ENCODE data around the gene AP3S2. TPM values are rescaled to one million over a fixed set of nuclear protein-coding genes. Genes with fewer than 3 reads are reported as not detected.

Gene AP3S2
- total and polyA plus RNA-seq, 2 of the 8 experiments (the other 6 are each of a cell fraction or from before 2014, with no cell fraction given): 19.2 to 45.4 TPM

DNA sequence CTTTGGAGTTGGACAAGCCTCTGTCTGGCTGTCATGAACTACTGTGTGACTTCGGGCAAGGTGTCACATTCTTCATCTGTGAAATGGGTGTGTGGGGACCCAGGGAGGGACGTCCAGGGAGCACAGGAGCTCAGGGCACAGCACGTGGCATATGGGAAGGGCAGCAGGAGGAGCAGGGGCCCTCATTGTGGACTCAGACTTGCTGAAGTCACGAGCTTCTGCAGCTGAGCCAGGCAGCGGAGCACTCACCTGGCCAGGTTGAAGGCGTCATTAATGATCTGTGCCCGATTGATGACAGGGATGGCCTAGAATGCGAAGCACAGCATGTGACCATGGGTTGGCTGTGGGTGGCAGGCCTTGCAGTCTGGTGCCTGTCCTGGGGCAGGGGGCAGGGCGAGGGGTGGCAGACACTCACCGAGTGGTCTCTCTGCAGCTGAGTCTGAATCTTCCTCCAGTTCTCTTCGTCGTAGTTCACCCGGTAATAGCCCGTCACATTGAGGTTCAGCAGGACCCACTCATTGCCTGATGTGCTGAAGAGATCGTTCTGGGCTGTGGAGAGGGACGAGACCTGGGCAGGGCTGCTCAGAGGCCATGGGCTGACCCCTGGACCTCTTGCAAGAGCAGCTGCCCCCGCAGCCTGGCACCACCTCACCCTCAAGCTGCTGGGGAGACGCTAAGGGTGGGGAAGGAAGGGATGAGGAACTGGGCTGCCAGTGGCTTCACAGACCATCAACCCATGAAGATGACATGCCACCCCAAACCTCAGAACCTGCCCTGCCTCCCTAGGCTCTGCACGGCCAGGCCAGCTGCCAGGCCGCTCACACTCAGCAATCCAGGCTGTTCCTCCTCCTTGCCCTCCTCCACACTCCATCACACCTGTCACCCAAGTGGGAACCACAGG lies 94.5 kb downstream of the AP3S2 start:
- WGBS, 2 experiments (ENCODE audit: extremely low coverage in 1 of 2, insufficient coverage in 1 of 2, insufficient read length in 1 of 2, insufficient replicate concordance in 2 of 2, low coverage in 1 of 2, low lambda C conversion rate in 2 of 2, missing lambda C conversion rate in 1 of 2): 88% methylated on average over 18 of the region's 20 CpGs; no CpG with 5 or more reads in 1 of the 2 experiments

More for the DNA sequence above, 94.5 kb downstream of the AP3S2 start:
- Histone ChIP-seq H3K4me2 (ENCODE audit: insufficient read depth in 1 of 2, low read depth in 2 of 2, low read length in 2 of 2) (no peak overlapping the region), H3K14ac (ENCODE audit: insufficient read length) (no peak overlapping the region), H3K23me2 (ENCODE audit: low read depth, low read length) (no peaks in the 10 kb centered on the region), H3K18ac (ENCODE audit: extremely low read depth, low read length) (no peak overlapping the region), H3K79me2 (ENCODE audit: control insufficient read depth in 1 of 2, insufficient read depth in 2 of 2, low read length in 2 of 2) (no peaks in the 10 kb centered on the region), H2BK5ac (ENCODE audit: low read depth, low read length) (no peak overlapping the region), H3K23ac (ENCODE audit: insufficient read length) (no peak overlapping the region), H3K4ac (replicated peaks; ENCODE audit: insufficient read length, low read depth, low read length) (no peak overlapping the region), H3K4me1 (replicated peaks in 1 of 4; ENCODE audit: control insufficient read depth in 3 of 4, insufficient read depth in 4 of 4, low read length in 3 of 4) (no peaks in the 10 kb centered on the region; a peak in 1 of 7 replicates), H3K27me3 (replicated peaks in 1 of 4; ENCODE audit: control insufficient read depth in 3 of 4, extremely low read depth in 1 of 4, insufficient read depth in 3 of 4, low read length in 3 of 4) (peaks cover 0 to 3% (median 0%) of the 10 kb centered on the region in 4 experiments; a peak in 2 of 7 replicates), H3K36me3 (ENCODE audit: control insufficient read depth in 2 of 4, insufficient read depth in 4 of 4, low read length in 3 of 4) (no peaks in the 10 kb centered on the region), H3K56ac (replicated peaks; ENCODE audit: insufficient read length, low read depth, low read length) (no peak overlapping the region), H3K4me3 (ENCODE audit: extremely low read depth in 1 of 4, insufficient read depth in 2 of 4, low read depth in 3 of 4, low read length in 4 of 4) (no peak overlapping the region), H3K27ac (ENCODE audit: low read depth, low read length) (no peak overlapping the region), H2BK15ac (ENCODE audit: low read length) (no peak overlapping the region), H4K5ac (ENCODE audit: insufficient read length, low read depth, low read length) (no peak overlapping the region), H2AFZ (ENCODE audit: low read length) (no peak overlapping the region), H2BK12ac (ENCODE audit: low read depth, low read length) (0 out of 2 replicates have a peak overlapping the region, but pooled peaks have one; percentile 9), H3K9me3 (ENCODE audit: insufficient read depth in 2 of 2, low read depth in 1 of 2, low read length in 1 of 2) (no peaks in the 10 kb centered on the region), H4K91ac (replicated peaks; ENCODE audit: insufficient read length, low read length) (no peak overlapping the region), H2AK5ac (ENCODE audit: low read depth, low read length) (0 out of 2 replicates have a peak overlapping the region, but pooled peaks have one; percentile 13), H2BK120ac (replicated peaks; ENCODE audit: low read depth, low read length) (no peak overlapping the region), H3K9ac (replicated peaks in 1 of 4; ENCODE audit: extremely low read depth in 1 of 4, low read depth in 3 of 4, low read length in 3 of 4) (no peak overlapping the region), H4K8ac (ENCODE audit: extremely low read depth, insufficient read depth, low read length) (no peak overlapping the region), H3K79me1 (ENCODE audit: low read depth, low read length) (no peaks in the 10 kb centered on the region), H4K20me1 (replicated peaks in 1 of 2; ENCODE audit: control insufficient read depth in 1 of 2, insufficient read depth in 2 of 2, low read length in 2 of 2) (no peaks in the 10 kb centered on the region), H2BK20ac (ENCODE audit: low read length) (no peak overlapping the region)
- CTCF ChIA-PET (ENCODE audit: partially characterized antibody): interaction anchor here (0.8 to 2.2 kb wide), 11 partner anchors 8 to 76 kb away, joined by 3 to 7 read pairs (median 4); no protein-coding TSS in a partner anchor
- TF ChIP-seq EGR1 (IDR thresholded peaks at IDR 0.05; ENCODE audit: borderline replicate concordance, low read depth, low read length): no peak
- no peak for TF ChIP-seq SAP30 (IDR thresholded peaks at IDR 0.05; ENCODE audit: insufficient read depth, insufficient replicate concordance, low read length)
- TF ChIP-seq RFX5 (IDR thresholded peaks at IDR 0.05; ENCODE audit: borderline replicate concordance, low read depth, low read length): no peak
- TF ChIP-seq RXRA (IDR thresholded peaks at IDR 0.05; ENCODE audit: insufficient read depth, low read depth, low read length): no peak
- no peak for TF ChIP-seq CHD1 (IDR thresholded peaks at IDR 0.05; ENCODE audit: low read depth, low read length)
- TF ChIP-seq POU5F1 (IDR thresholded peaks at IDR 0.05; ENCODE audit: low read depth, low read length): no peak
- TF ChIP-seq FOSL1 (IDR thresholded peaks at IDR 0.05; ENCODE audit: insufficient read depth, low read depth, low read length): no peak
- POLR2A ChIA-PET (ENCODE audit: partially characterized antibody): interaction anchor here (1.2 kb wide), 1 partner anchor 18 kb away, joined by 5 read pairs; no protein-coding TSS in a partner anchor
- DNase-seq (ENCODE audit: low read depth in 1 of 2, low spot score in 2 of 2) (no peak), FAIRE-seq (no peak)
